HG03460 (cell line): ENCODE measurements around the gene LUC7L.

Experiments used
- ATAC-seq: cut with Tn5 transposase; IDR thresholded peaks from one replicate; pipeline ENCODE4 v1.9.1; 2021; ENCODE audit not compliant: unreplicated experiment

LUC7L gene

DNA sequence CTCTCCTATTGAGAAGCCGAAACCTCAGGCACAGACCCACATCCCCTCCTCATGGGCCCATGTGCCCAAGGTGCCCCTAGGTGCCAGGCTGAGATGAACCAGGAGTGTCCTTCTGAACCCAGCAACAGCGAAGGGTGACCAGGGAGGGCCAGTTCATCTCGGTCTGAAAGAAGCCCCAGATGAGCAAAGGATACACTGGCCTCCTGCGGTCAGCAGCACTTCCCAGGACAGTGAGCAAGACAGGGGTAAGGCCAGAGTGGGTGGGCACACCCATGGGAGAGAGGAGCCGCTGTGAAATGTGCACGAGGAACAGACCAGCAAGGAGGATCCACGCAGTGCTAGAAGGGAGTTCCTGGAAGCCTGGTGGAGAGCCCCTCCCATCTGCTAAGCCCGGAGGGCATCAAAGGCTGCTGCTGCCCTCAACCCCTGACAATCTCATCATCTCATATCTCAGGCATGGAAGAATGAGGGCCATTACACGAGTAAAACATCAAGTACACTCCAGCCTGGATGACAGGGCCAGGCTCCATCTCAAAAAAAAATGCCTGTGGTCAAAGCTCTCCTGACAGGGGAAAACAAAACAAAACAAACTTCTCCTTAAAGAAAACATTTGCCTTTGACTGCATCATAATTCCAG is 80.1 kb downstream of the LUC7L start:
- no peak for ATAC-seq

DNA sequence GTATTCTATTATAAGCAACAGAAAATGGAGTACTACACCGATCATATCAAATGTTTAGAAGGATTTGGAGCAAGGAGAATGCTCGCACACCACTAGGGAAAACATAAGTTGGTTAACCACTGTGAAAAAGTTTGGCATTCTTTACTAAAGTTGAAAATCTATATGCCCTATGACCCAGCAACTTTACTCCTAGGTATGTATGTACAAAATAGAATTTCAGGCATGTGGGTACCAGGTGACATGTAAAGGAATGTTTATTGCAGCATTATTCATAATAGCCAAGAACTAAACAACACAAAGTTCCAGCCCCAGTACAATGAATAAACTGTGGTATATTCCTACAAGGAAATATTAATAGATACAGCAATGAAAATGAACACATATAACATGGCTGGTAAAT is 82.6 kb downstream of the LUC7L start:
- no peak for ATAC-seq

DNA sequence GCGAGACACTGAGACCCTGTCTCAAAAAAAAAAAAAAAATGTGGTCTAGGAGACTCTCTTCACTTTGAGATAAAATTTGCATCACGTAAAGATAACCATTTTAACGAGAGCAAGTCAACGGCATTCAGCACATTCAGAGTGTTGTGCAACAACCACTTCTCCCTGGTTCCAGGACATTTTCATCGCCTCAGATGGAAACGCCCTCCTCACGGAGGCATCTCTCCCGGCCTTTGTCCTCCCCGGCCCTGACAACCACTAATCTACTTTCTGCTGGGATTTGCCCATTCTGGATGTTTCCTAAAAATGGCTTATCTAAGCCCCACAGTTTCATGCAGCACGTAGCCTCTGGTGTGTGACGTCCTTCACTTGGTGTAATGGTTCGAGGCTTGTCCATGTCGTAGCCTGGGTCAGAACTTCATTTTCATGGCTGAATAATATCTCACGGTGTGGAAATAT is 84.4 kb downstream of the LUC7L start:
- ATAC-seq, result no peak

DNA sequence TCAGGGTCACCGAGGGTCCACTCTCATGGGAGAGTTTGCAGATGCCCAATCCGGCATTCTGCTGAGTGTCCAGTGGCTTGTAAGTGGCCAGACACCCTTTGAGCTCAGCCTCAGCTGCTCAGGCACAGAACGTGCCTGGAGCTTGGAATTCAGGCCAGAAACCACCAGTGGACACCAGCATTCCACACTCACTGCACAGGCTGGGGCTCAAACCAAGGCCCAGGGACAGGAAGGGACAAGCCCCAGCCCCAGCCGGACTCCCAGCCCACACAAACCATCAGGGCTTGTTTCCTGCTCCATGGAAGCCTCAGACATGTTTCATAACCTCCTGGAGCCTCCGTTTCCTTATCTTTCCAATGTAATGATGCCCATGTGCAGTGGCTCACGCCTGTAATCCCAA is 85.8 kb downstream of the LUC7L start:
- no peak for ATAC-seq

DNA sequence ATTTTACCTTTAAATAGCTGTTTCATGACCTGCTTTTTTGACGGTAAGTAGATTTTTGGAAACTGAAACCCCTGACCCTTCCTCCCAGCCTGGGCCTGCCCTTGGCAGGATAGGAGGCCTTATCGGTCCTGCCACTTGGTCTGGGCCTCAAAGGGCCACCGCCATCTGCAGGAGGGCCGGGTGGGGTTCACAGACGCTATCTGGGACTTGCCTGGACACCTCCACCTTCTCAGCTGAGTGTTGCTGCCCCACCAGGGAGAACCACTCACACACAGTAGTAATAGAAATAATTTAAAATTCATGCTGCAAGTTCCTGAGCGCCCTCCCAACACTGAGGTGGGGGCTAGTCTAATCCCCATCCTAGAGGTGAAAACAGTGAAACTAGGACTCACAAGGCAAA is 86.2 kb downstream of the LUC7L start:
- ATAC-seq, result no peak

DNA sequence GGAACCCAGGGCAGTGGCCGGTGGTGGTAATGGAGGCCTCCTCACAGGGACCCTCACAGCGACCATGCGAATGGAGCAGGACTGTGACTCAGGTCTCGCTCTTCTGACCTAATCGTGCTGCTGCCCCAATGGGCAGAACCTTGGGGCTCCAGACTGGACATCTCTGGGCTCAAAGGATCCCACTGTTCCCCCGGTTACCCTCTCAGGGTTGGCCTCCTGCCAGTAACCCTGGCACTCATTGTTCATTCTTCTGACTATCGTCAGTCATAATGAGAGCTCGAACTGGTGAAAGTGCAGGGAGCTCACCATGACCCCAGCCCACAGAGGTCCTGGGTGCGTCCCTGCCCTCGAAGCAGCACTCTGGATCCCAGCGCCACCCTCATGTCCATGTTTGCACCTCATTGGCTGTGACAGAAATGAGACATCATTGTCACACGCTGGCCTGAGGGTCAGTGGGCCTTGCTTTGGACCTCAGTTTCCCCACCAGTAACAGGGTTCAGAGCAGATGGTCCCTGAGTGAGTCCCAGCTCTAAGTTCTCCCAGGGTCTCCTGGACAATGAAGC is 86.8 kb downstream of the LUC7L start:
- no peak for ATAC-seq

DNA sequence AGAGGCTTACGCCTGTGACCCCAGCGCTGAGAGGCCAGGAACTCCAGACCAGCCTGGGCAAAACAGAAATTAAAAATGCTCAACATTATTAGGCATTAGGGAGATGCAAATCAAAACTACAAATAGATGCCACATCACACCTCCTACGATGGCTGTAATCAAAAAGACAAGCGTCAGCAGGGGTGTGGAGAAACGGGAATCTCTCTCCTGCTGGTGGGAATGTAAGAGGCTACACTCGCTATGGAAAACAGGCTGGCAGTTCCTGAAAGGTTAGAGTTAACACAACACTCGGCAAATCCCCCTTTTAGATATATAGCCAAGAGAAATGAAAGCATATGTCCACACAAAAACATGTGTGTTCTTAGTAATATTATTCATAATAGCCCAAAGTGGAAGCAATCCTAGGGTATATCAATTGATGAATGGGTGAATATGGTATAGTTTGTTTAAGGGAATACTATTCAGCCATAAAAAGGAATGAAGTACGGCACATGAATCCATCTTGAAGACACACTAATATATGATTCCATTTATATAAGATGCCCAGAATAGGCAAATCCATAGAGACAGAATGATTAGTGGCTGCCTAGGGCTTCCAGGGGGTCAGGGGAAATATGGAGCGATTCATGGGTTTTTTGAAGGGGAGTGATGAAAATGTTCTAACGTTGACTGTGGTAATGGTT is 88.9 kb downstream of the LUC7L start:
- ATAC-seq, result no peak
